SK-N-MC (cell line): ENCODE results near the gene C4orf33.

Source experiments
- EZH2 ChIP-seq: fragments of 200-600 bp; sonication (generic); IDR thresholded peaks from one replicate; pipeline ENCODE4 v1.6.1; 2017; ENCODE audit warnings: antibody characterized with exemption
- POLR2AphosphoS5 ChIP-seq: IDR thresholded peaks from 2 replicates; pipeline ENCODE4 v1.6.1; 2012; ENCODE audit warnings: mild to moderate bottlenecking, low read depth, low read length, borderline replicate concordance

GRCh38 chr4:129146639-129147038, 50.7 kb downstream of the C4orf33 start:
- TF ChIP-seq POLR2AphosphoS5: no peak
- no peak for TF ChIP-seq EZH2
